HS-5 (cell line): ENCODE data around the gene CUBN.

ENCODE experiments used
- DNase-seq: peaks from one replicate; pipeline ENCODE4 v3.0.0-alpha.2; 2012; ENCODE audit warnings: low read depth

Gene CUBN

GRCh38 chr10:17041626-17042520, 87.7 kb downstream of the CUBN start:
- DNase-seq = no peak

GRCh38 chr10:17038627-17039026, 91.0 kb downstream of the CUBN start:
- DNase-seq = no peak

GRCh38 chr10:17037910-17038309, 91.7 kb downstream of the CUBN start:
- DNase-seq = no peak

GRCh38 chr10:17035446-17035845, 94.2 kb downstream of the CUBN start:
- no peak for DNase-seq

- no peak for DNase-seq
These were observed 95.9 kb downstream of the CUBN start for GRCh38 chr10:17033529-17034260.

GRCh38 chr10:17031637-17032635, 97.7 kb downstream of the CUBN start:
- no peak for DNase-seq

GRCh38 chr10:17029581-17030271, 99.9 kb downstream of the CUBN start:
- no peak for DNase-seq

GRCh38 chr10:17029239-17029580, 100.4 kb downstream of the CUBN start:
- no peak for DNase-seq

GRCh38 chr10:17028798-17029197, 100.8 kb downstream of the CUBN start:
- DNase-seq = no peak

GRCh38 chr10:17026686-17027485, 102.7 kb downstream of the CUBN start:
- peak; percentile 61 for DNase-seq

- peak; percentile 89 for DNase-seq
These were observed 103.9 kb downstream of the CUBN start for GRCh38 chr10:17025444-17026295.

GRCh38 chr10:17024461-17024860, 105.2 kb downstream of the CUBN start:
- DNase-seq = no peak

GRCh38 chr10:17023386-17024298, 106.0 kb downstream of the CUBN start:
- DNase-seq = peak; percentile 87

- DNase-seq = no peak
These were observed 106.7 kb downstream of the CUBN start for GRCh38 chr10:17022896-17023295.

GRCh38 chr10:17022466-17022825, 107.2 kb downstream of the CUBN start:
- no peak for DNase-seq

- DNase-seq = no peak
These were observed 107.8 kb downstream of the CUBN start for GRCh38 chr10:17021656-17022465.

GRCh38 chr10:17019696-17020095, 109.9 kb downstream of the CUBN start:
- no peak for DNase-seq
